HUES6 (cell line): ENCODE measurements around the gene FXYD4.

Experiments
- H3K27ac ChIP-seq: 2 replicates; pipeline ENCODE4 v1.7.0; 2013; ENCODE audit warnings: low read depth, mild to moderate bottlenecking, low read length, inconsistent platforms
- H3K27me3 ChIP-seq: 2 replicates; pipeline ENCODE4 v1.6.1; 2013; ENCODE audit warnings: low read length; ENCODE audit not compliant: control insufficient read depth, insufficient read depth
- H3K36me3 ChIP-seq: 2 replicates; pipeline ENCODE4 v1.6.1; 2013; ENCODE audit warnings: low read length; ENCODE audit not compliant: control insufficient read depth, insufficient read depth
- H3K4me1 ChIP-seq: 2 replicates; pipeline ENCODE4 v1.6.1; 2013; ENCODE audit warnings: low read length; ENCODE audit not compliant: control insufficient read depth, insufficient read depth
- H3K4me3 ChIP-seq: 2 replicates; pipeline ENCODE4 v1.5.1; 2013; ENCODE audit warnings: low read depth, low read length
- H3K9ac ChIP-seq: one replicate; pipeline ENCODE4 v1.6.1; 2013; ENCODE audit warnings: mild to moderate bottlenecking, low read length
- H3K9me3 ChIP-seq: 2 replicates; pipeline ENCODE4 v1.6.1; 2013; ENCODE audit warnings: low read depth, low read length; ENCODE audit not compliant: control insufficient read depth, insufficient read depth

The FXYD4 gene

GRCh38 chr10:43396061-43396927 is 24.9 kb downstream of the FXYD4 start:
- no peaks in the 10 kb centered on the region for H3K27me3 ChIP-seq
- H3K27ac ChIP-seq: peak overlapping the region; percentile 100
- H3K4me3 ChIP-seq: peak overlapping the region; percentile 81
- peak overlapping the region; percentile 100 for H3K9ac ChIP-seq
- peaks cover 30% of the 10 kb centered on the region for H3K4me1 ChIP-seq
- no peaks in the 10 kb centered on the region for H3K9me3 ChIP-seq
- H3K36me3 ChIP-seq: peaks cover 58% of the 10 kb centered on the region

- Histone ChIP-seq H3K27me3 (no peaks in the 10 kb centered on the region), H3K4me3 (peak overlapping the region; percentile 63), H3K9ac (peak overlapping the region; percentile 82), H3K4me1 (peaks cover 37% of the 10 kb centered on the region), H3K9me3 (no peaks in the 10 kb centered on the region), H3K36me3 (peaks cover 50% of the 10 kb centered on the region), H3K27ac (peak overlapping the region; percentile 100)
Observed at GRCh38 chr10:43396928-43397624, 25.6 kb downstream of the FXYD4 start.

- no peaks in the 10 kb centered on the region for H3K27me3 ChIP-seq
Observed at GRCh38 chr10:43398939-43399319, 27.5 kb downstream of the FXYD4 start.

GRCh38 chr10:43399320-43400310 is 28.2 kb downstream of the FXYD4 start:
- Histone ChIP-seq H3K36me3 (peaks cover 32% of the 10 kb centered on the region), H3K27ac (no peak overlapping the region), H3K9ac (no peak overlapping the region), H3K9me3 (no peaks in the 10 kb centered on the region), H3K4me3 (no peak overlapping the region), H3K4me1 (peaks cover 52% of the 10 kb centered on the region), H3K27me3 (no peaks in the 10 kb centered on the region)

More at GRCh38 chr10:43398939-43399319, 27.5 kb downstream of the FXYD4 start:
- peaks cover 52% of the 10 kb centered on the region for H3K4me1 ChIP-seq
- H3K27ac ChIP-seq: no peak overlapping the region
- no peak overlapping the region for H3K9ac ChIP-seq
- no peaks in the 10 kb centered on the region for H3K9me3 ChIP-seq
- H3K4me3 ChIP-seq: 0 out of 2 replicates have a peak overlapping the region, but pooled peaks have one; percentile 9
- peaks cover 39% of the 10 kb centered on the region for H3K36me3 ChIP-seq

GRCh38 chr10:43401627-43402026 is 30.2 kb downstream of the FXYD4 start:
- Histone ChIP-seq H3K27me3 (no peaks in the 10 kb centered on the region), H3K9me3 (no peaks in the 10 kb centered on the region), H3K9ac (no peak overlapping the region), H3K4me3 (peak overlapping the region; percentile 0; the same call in 1 of the 2 replicates), H3K36me3 (peaks cover 19% of the 10 kb centered on the region), H3K4me1 (peaks cover 53% of the 10 kb centered on the region), H3K27ac (no peak overlapping the region)

- no peaks in the 10 kb centered on the region for H3K9me3 ChIP-seq
- H3K4me1 ChIP-seq: peaks cover 53% of the 10 kb centered on the region
- no peak overlapping the region for H3K4me3 ChIP-seq
- H3K9ac ChIP-seq: no peak overlapping the region
- H3K36me3 ChIP-seq: peaks cover 19% of the 10 kb centered on the region
- no peak overlapping the region for H3K27ac ChIP-seq
- H3K27me3 ChIP-seq: no peaks in the 10 kb centered on the region
Observed at GRCh38 chr10:43402176-43402575, 30.7 kb downstream of the FXYD4 start.

GRCh38 chr10:43402880-43403452 is 31.5 kb downstream of the FXYD4 start:
- no peaks in the 10 kb centered on the region for H3K27me3 ChIP-seq
- H3K27ac ChIP-seq: no peak overlapping the region
- H3K36me3 ChIP-seq: peaks cover 19% of the 10 kb centered on the region
- no peak overlapping the region for H3K9ac ChIP-seq
- H3K4me1 ChIP-seq: peaks cover 53% of the 10 kb centered on the region
- H3K4me3 ChIP-seq: no peak overlapping the region
- no peaks in the 10 kb centered on the region for H3K9me3 ChIP-seq

- peaks cover 50% of the 10 kb centered on the region for H3K4me1 ChIP-seq
- H3K4me3 ChIP-seq: peak overlapping the region; percentile 18; the same call in 1 of the 2 replicates
- no peak overlapping the region for H3K9ac ChIP-seq
- H3K27me3 ChIP-seq: no peaks in the 10 kb centered on the region
- no peak overlapping the region for H3K27ac ChIP-seq
- H3K9me3 ChIP-seq: no peaks in the 10 kb centered on the region
- peaks cover 18% of the 10 kb centered on the region for H3K36me3 ChIP-seq
Observed at GRCh38 chr10:43403911-43404703, 32.7 kb downstream of the FXYD4 start.

GRCh38 chr10:43404704-43405084 is 33.3 kb downstream of the FXYD4 start:
- no peak overlapping the region for H3K9ac ChIP-seq
- H3K36me3 ChIP-seq: peaks cover 12% of the 10 kb centered on the region
- peaks cover 50% of the 10 kb centered on the region for H3K4me1 ChIP-seq
- H3K9me3 ChIP-seq: no peaks in the 10 kb centered on the region
- H3K27me3 ChIP-seq: no peaks in the 10 kb centered on the region
- H3K27ac ChIP-seq: no peak overlapping the region
- peak overlapping the region; percentile 18; the same call in 1 of the 2 replicates for H3K4me3 ChIP-seq
